ENCODE data around the gene WAPL. TPM values are rescaled to one million over a fixed set of nuclear protein-coding genes. Genes with fewer than 3 reads are reported as not detected.

Gene WAPL
- total and polyA plus RNA-seq, 9 donors = 15.3 to 33.3 (median 30.5) TPM

- intact Hi-C loops (cut with DNase I) = no loop called here
- H3K4me3 ChIP-seq = no peak overlapping the region
- H3K4me1 ChIP-seq (ENCODE audit: insufficient read depth) = no peaks in the 10 kb centered on the region
- H3K27me3 ChIP-seq = no peaks in the 10 kb centered on the region
- no peak for TF ChIP-seq CTCF (IDR thresholded peaks at IDR 0.05)
- WGBS, 3 donors = 95 to 98% (median 96%) methylated on average over 1 of the region's 1 CpG
- no peak overlapping the region for H3K27ac ChIP-seq
- no peak for DNase-seq
- H3K36me3 ChIP-seq = no peaks in the 10 kb centered on the region
- H3K9me3 ChIP-seq = no peaks in the 10 kb centered on the region
Observed at GRCh38 chr10:86447432-86447831, 74.2 kb downstream of the WAPL start.

GRCh38 chr10:86446987-86447386, 74.6 kb downstream of the WAPL start:
- 42 to 75% (median 52%) methylated on average over 1 of the region's 1 CpG for WGBS, 3 donors
- H3K4me3 ChIP-seq = no peak overlapping the region
- no peaks in the 10 kb centered on the region for H3K4me1 ChIP-seq (ENCODE audit: insufficient read depth)
- H3K27ac ChIP-seq = no peak overlapping the region
- no peak for TF ChIP-seq EP300 (IDR thresholded peaks at IDR 0.05)
- no peak for TF ChIP-seq POLR2A (IDR thresholded peaks at IDR 0.05)
- no peak for TF ChIP-seq CTCF (IDR thresholded peaks at IDR 0.05)
- intact Hi-C loops (cut with DNase I) = no loop called here
- H3K9me3 ChIP-seq = no peaks in the 10 kb centered on the region
- H3K36me3 ChIP-seq = no peaks in the 10 kb centered on the region
- no peaks in the 10 kb centered on the region for H3K27me3 ChIP-seq
- no peak for DNase-seq

DNA sequence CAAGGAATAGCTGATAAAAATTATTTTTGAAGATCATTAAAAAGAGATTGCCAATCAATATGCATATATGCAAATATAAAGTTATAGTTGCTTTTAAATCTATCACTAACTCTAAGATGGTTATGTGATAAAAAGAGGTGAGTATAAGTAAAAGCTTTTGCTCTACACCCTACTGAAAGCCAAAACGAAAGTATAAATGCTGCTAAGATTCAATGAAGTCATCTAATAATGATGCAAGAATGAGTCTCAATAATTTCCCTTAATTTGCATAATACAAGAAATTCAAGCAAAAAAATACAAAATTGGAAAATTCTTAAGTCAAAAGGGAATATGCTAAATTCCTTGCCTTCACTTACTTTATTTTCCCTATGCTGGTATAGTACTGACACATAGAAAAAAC, 75.2 kb downstream of the WAPL start:
- H3K27ac ChIP-seq = no peak overlapping the region
- intact Hi-C loops (cut with DNase I) = no loop called here
- no peak overlapping the region for H3K4me3 ChIP-seq
- 78 to 92% (median 86%) methylated on average over 1 of the region's 1 CpG for WGBS, 3 donors
- TF ChIP-seq CTCF (IDR thresholded peaks at IDR 0.05) = no peak
- no peak for TF ChIP-seq POLR2A (IDR thresholded peaks at IDR 0.05)
- TF ChIP-seq EP300 (IDR thresholded peaks at IDR 0.05) = no peak
- H3K9me3 ChIP-seq = no peaks in the 10 kb centered on the region
- H3K36me3 ChIP-seq = no peaks in the 10 kb centered on the region
- no peaks in the 10 kb centered on the region for H3K4me1 ChIP-seq (ENCODE audit: insufficient read depth)
- H3K27me3 ChIP-seq = no peaks in the 10 kb centered on the region
- no peak for DNase-seq

DNA sequence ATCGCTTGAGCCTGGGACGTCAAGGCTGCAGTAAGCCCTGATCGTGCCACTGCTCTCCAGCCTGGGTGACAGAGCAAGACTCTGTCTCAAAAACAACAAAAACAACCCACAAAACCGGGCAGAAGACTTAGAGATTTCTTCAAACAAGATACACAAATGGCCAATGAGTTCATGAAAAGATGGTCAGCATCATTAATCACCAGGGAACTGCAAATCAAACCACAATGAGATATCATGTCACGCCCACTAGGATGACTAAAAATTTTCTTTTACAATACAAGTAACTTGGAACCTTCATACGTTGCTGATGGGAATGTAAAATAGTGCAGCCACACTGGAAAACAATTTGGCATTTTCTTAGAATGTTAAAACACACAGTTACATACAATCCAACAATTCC, 77.7 kb downstream of the WAPL start:
- no peaks in the 10 kb centered on the region for H3K36me3 ChIP-seq
- intact Hi-C loops (cut with DNase I) = no loop called here
- DNase-seq = no peak
- no peaks in the 10 kb centered on the region for H3K9me3 ChIP-seq
- H3K27me3 ChIP-seq = no peaks in the 10 kb centered on the region
- 67 to 76% (median 73%) methylated on average over 6 of the region's 6 CpGs for WGBS, 3 donors
- TF ChIP-seq CTCF (IDR thresholded peaks at IDR 0.05) (no peak), POLR2A (IDR thresholded peaks at IDR 0.05) (no peak), EP300 (IDR thresholded peaks at IDR 0.05) (no peak)
- H3K27ac ChIP-seq = no peak overlapping the region
- H3K4me3 ChIP-seq = no peak overlapping the region
- no peaks in the 10 kb centered on the region for H3K4me1 ChIP-seq (ENCODE audit: insufficient read depth)

- H3K27ac ChIP-seq = no peak overlapping the region
- no peaks in the 10 kb centered on the region for H3K27me3 ChIP-seq
- no peak for DNase-seq
- TF ChIP-seq CTCF (IDR thresholded peaks at IDR 0.05) (no peak), POLR2A (IDR thresholded peaks at IDR 0.05) (no peak), EP300 (IDR thresholded peaks at IDR 0.05) (no peak)
- H3K4me1 ChIP-seq (ENCODE audit: insufficient read depth) = no peaks in the 10 kb centered on the region
- 54 to 77% (median 65%) methylated on average over 2 of the region's 2 CpGs for WGBS, 3 donors
- intact Hi-C loops (cut with DNase I) = no loop called here
- H3K9me3 ChIP-seq = no peaks in the 10 kb centered on the region
- H3K4me3 ChIP-seq = no peak overlapping the region
- H3K36me3 ChIP-seq = no peaks in the 10 kb centered on the region
Observed at GRCh38 chr10:86443069-86443468, 78.5 kb downstream of the WAPL start.

All from ovary (tissue), 9 donors.